GM23338 (cell line): ENCODE data around the gene CDK17. TPM values are rescaled to one million over a fixed set of nuclear protein-coding genes. Genes with fewer than 3 reads are reported as not detected.

Experiments
- ATAC-seq: fragments of 200-7000 bp; cut with Tn5 transposase; 3 replicates; pipeline ENCODE4 v1.9.1; 2020
- DNase-seq: peaks from one replicate; pipeline ENCODE4 v3.0.0-alpha.2; 2015; ENCODE audit warnings: low spot score
- H2AFZ ChIP-seq: fragments of 200-600 bp; sonication (generic); 2 replicates; pipeline ENCODE4 v1.8.0; 2016; ENCODE audit warnings: antibody characterized with exemption, mild to moderate bottlenecking, moderate library complexity
- H3F3A ChIP-seq: fragments of 200-600 bp; sonication (generic); replicated peaks from 2 replicates; pipeline ENCODE4 v1.8.0; 2017; ENCODE audit warnings: antibody characterized with exemption, mixed run types, low read depth
- H3K27ac ChIP-seq: fragments of 200-600 bp; sonication (generic); 2 replicates; pipeline ENCODE4 v1.6.1; 2016; ENCODE audit warnings: low read depth
- H3K27me3 ChIP-seq: fragments of 200-600 bp; sonication (generic); 2 replicates; pipeline ENCODE4 v1.8.0; 2016; ENCODE audit warnings: mild to moderate bottlenecking, mixed run types, moderate library complexity; ENCODE audit not compliant: insufficient read depth
- H3K36me3 ChIP-seq: fragments of 200-600 bp; sonication (generic); 2 replicates; pipeline ENCODE4 v1.8.0; 2016; ENCODE audit warnings: mild to moderate bottlenecking; ENCODE audit not compliant: insufficient read depth
- H3K4me1 ChIP-seq: fragments of 200-600 bp; sonication (generic); 2 replicates; pipeline ENCODE4 v1.8.0; 2016; ENCODE audit warnings: mild to moderate bottlenecking, moderate library complexity; ENCODE audit not compliant: insufficient read depth
- H3K4me2 ChIP-seq: fragments of 200-600 bp; sonication (generic); 2 replicates; pipeline ENCODE4 v1.7.1; 2017; ENCODE audit warnings: mixed run types
- H3K4me3 ChIP-seq: fragments of 200-600 bp; sonication (generic); 2 replicates; pipeline ENCODE4 v1.6.1; 2016; ENCODE audit warnings: mixed run types
- H3K79me2 ChIP-seq: fragments of 200-600 bp; sonication (generic); replicated peaks from 2 replicates; pipeline ENCODE4 v1.8.0; 2017; ENCODE audit warnings: mild to moderate bottlenecking; ENCODE audit not compliant: insufficient read depth
- H3K9me2 ChIP-seq: fragments of 200-600 bp; sonication (generic); 2 replicates; pipeline ENCODE4 v1.8.0; 2017; ENCODE audit not compliant: insufficient read depth
- H4K20me1 ChIP-seq: fragments of 200-600 bp; sonication (generic); replicated peaks from 2 replicates; pipeline ENCODE4 v1.8.0; 2017; ENCODE audit warnings: mild to moderate bottlenecking; ENCODE audit not compliant: insufficient read depth
- H3K27ac Mint-ChIP-seq: 2 replicates; pipeline ENCODE4 v1.8.0; 2020; ENCODE audit warnings: inconsistent platforms, mild to moderate bottlenecking, moderate library complexity, mixed read lengths
- H3K27me3 Mint-ChIP-seq: 3 replicates; pipeline ENCODE4 v1.8.0; 2022; ENCODE audit warnings: low read depth, mild to moderate bottlenecking, moderate library complexity, mixed read lengths, inconsistent platforms; ENCODE audit not compliant: insufficient read depth, poor library complexity
- H3K36me3 Mint-ChIP-seq: 3 replicates; pipeline ENCODE4 v1.8.0; 2021; ENCODE audit warnings: low read depth, mild to moderate bottlenecking, inconsistent platforms, moderate library complexity, mixed read lengths
- H3K4me1 Mint-ChIP-seq: 3 replicates; pipeline ENCODE4 v1.8.0; 2020; ENCODE audit warnings: mild to moderate bottlenecking, inconsistent platforms, mixed read lengths
- H3K4me3 Mint-ChIP-seq: 3 replicates; pipeline ENCODE4 v1.8.0; 2021; ENCODE audit warnings: moderate library complexity, mild to moderate bottlenecking, inconsistent platforms, mixed read lengths
- H3K9me3 Mint-ChIP-seq: 3 replicates; pipeline ENCODE4 v1.8.0; 2020; ENCODE audit warnings: moderate library complexity, mild to moderate bottlenecking, inconsistent platforms, mixed read lengths
- CREB1 ChIP-seq: fragments of 250-450 bp; sonication (Bioruptor Pico); IDR thresholded peaks from 2 replicates; pipeline ENCODE4 v1.5.0; 2020; ENCODE audit warnings: low read depth, mild to moderate bottlenecking, moderate library complexity
- CTCF ChIP-seq, 2 experiments: fragments of 200-600 bp in 1 of 2; sonication (generic) in 1 of 2; conservative IDR thresholded peaks; 2 replicates each; pipeline versions ENCODE4 v1.5.1 to v1.6.1; 2016 to 2017; ENCODE audit warnings: antibody characterized with exemption in 2 of 2, low read depth in 2 of 2, mild to moderate bottlenecking in 2 of 2, moderate library complexity in 1 of 2
- ETS1 ChIP-seq: IDR thresholded peaks from 2 replicates; pipeline ENCODE4 v1.6.1; 2016; ENCODE audit warnings: antibody characterized with exemption
- EZH2 ChIP-seq: fragments of 200-600 bp; sonication (generic); IDR thresholded peaks from one replicate; pipeline ENCODE4 v1.8.0; 2017; ENCODE audit warnings: antibody characterized with exemption, mild to moderate bottlenecking, low read depth; ENCODE audit not compliant: unreplicated experiment
- EZH2phosphoT487 ChIP-seq: fragments of 200-600 bp; sonication (generic); IDR thresholded peaks from one replicate; pipeline ENCODE4 v1.8.1; 2018; ENCODE audit warnings: antibody characterized with exemption; ENCODE audit not compliant: unreplicated experiment
- JUNB ChIP-seq: IDR thresholded peaks from one replicate; pipeline ENCODE4 v1.6.1; 2016; ENCODE audit warnings: antibody characterized with exemption; ENCODE audit not compliant: unreplicated experiment
- NANOG ChIP-seq: IDR thresholded peaks from 2 replicates; pipeline ENCODE4 v1.6.1; 2016; ENCODE audit warnings: antibody characterized with exemption, borderline replicate concordance
- STAT1 ChIP-seq: IDR thresholded peaks from one replicate; pipeline ENCODE4 v1.6.1; 2016; ENCODE audit warnings: antibody characterized with exemption; ENCODE audit not compliant: unreplicated experiment
- ZNF114 ChIP-seq: fragments of 250-450 bp; sonication (Bioruptor Pico); IDR thresholded peaks from 2 replicates; pipeline ENCODE4 v1.5.0; 2020; ENCODE audit warnings: mild to moderate bottlenecking, moderate library complexity
- ZNF331 ChIP-seq: fragments of 250-450 bp; sonication (Bioruptor Pico); IDR thresholded peaks from 2 replicates; pipeline ENCODE4 v1.5.0; 2020; ENCODE audit warnings: low read depth, mild to moderate bottlenecking, moderate library complexity
- ZNF462 ChIP-seq: fragments of 250-450 bp; sonication (Bioruptor Pico); IDR thresholded peaks from 2 replicates; pipeline ENCODE4 v1.5.0; 2020; ENCODE audit warnings: mild to moderate bottlenecking, moderate library complexity
- polyA plus RNA-seq: library from polyadenylated mRNA; unstranded; fragments of >200 nt; fragmentation: Nextera tagmentation; extraction: Ambion mirVana; gene quantifications from 2 replicates; pipeline ENCODE4 v1.2.1, GENCODE V29; 2016
- total RNA-seq: library from RNA; depleted of rRNA; stranded (reverse); fragments of >200 nt; shearing (Covaris generic); gene quantifications from 2 replicates; pipeline ENCODE4 v1.2.3, GENCODE V29; 2014

Gene CDK17
- total and polyA plus RNA-seq, 2 experiments from 2014 or later: 7.6 to 34.2 TPM

- TF ChIP-seq NANOG: no peak
- no peak for TF ChIP-seq CREB1 (CRISPR knock-in tag)
- TF ChIP-seq ZNF331: no peak
- no peak for TF ChIP-seq ETS1
- no peak for TF ChIP-seq EZH2phosphoT487
- TF ChIP-seq JUNB: no peak
Observed at GRCh38 chr12:96322720-96323119, 77.5 kb downstream of the CDK17 start (continued).

GRCh38 chr12:96321941-96322340, 78.3 kb downstream of the CDK17 start:
- Histone ChIP-seq H3K36me3 (no peaks in the 10 kb centered on the region; the same call in none of the 2 replicates), H3F3A (no peaks in the 10 kb centered on the region), H3K4me2 (no peak overlapping the region), H3K4me3 (no peak overlapping the region), H3K27me3 (no peaks in the 10 kb centered on the region), H3K4me1 (peaks cover 18% of the 10 kb centered on the region), H4K20me1 (no peaks in the 10 kb centered on the region), H3K27ac (no peak overlapping the region), H2AFZ (no peak overlapping the region), H3K79me2 (no peaks in the 10 kb centered on the region; the same call in 1 of the 2 replicates), H3K9me2 (no peaks in the 10 kb centered on the region)
- Mint-ChIP-seq H3K27me3 (no peaks in the 10 kb centered on the region), H3K4me3 (no peak overlapping the region), H3K27ac (no peak overlapping the region), H3K36me3 (peaks cover 25% of the 10 kb centered on the region), H3K4me1 (peaks cover 8% of the 10 kb centered on the region; the same call in 2 of the 3 replicates), H3K9me3 (peaks cover 13% of the 10 kb centered on the region; the same call in 2 of the 3 replicates)
- no peak for DNase-seq
- no peak for ATAC-seq
- TF ChIP-seq CREB1 (CRISPR knock-in tag) (no peak), NANOG (no peak), ZNF462 (CRISPR knock-in tag) (no peak), ETS1 (no peak), ZNF114 (CRISPR knock-in tag) (no peak), STAT1 (no peak), CTCF (conservative IDR thresholded peaks at IDR 0.05; ENCODE audit: low read depth in 2 of 2) (no peak), JUNB (no peak), EZH2 (no peak), ZNF331 (no peak)
